ENCODE data around the gene TSPAN33. TPM values are rescaled to one million over a fixed set of nuclear protein-coding genes. Genes with fewer than 3 reads are reported as not detected.
"Not testable (repeated sequence)": the region's sequence is repeated elsewhere in the genome, so short reads cannot be mapped to it uniquely, and the experiment has no call there.

Gene TSPAN33
- polyA plus RNA-seq, 1 donor = 39.6 TPM

DNA sequence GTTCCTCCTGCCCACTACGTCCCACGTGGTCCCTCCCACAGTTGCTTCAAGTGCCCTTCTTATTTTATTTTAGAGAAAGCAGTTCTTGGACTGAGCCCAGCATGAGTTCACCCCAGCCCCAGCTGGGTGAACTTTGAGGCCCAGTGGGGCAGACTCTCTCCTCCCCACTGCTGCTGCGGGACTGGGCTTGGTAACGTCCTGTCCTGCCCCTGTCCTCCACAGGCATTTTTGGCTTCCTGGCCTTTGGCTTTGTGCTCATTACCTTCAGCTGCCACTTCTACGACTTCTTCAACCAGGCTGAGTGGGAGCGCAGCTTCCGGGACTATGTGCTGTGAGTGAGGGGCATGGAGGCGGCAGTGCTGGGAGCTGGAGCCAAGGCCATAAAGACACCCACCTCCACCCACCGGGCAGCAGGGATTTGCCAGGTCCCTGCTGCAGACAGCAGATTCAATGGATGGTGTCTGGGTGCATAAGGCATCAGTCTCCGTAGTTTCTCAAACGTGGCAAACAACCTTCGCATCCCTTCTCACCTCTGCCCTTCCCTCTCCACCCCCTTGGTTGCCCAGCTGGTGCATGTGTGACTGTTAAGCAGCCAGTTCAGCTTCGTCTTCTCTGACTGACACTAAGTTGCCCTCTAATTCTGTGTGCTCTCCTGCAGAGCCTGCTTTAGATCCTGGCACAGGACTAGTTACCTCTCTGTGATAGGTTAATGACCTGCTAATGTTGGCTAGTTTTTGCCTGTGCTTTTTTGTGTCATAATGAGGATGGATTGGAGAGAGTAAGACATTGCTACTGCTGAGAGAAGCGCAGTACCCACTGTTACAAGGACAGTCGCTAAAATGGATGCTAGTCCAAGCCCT lies 64.8 kb downstream of the TSPAN33 start:
- no peak for DNase-seq (ENCODE audit: low read depth)

DNA sequence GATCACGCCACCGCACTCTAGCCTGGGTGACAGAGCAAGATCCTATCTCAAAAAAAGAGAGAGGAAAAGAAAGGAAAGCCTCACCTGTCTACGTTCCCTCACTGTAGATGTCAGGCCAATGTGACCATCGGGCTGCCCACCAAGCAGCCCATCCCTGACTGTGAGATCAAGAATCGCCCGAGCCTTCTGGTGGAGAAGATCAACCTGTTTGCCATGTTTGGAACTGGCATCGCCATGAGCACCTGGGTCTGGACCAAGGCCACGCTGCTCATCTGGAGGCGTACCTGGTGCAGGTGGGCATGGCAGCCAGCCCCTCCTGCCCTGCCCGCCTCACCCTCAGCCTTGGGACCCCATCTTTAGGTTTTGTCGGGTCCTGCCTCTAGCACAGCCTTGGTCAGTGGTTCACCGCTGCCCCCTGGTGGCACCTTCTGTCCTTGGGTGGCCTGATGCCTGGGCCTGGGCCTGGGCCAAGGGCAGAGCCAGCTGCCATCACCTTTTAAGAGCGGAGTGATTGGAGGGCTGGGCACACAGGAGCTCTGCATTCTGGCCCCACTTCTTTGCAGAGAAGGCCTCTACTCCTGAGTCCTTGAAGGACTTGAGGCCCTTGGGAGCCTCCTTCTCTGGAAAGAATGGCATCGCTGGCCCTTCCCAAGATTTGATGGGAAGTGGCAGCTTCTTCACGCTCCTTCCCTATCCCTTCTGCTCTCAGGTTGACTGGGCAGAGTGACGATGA lies 65.9 kb downstream of the TSPAN33 start:
- DNase-seq (ENCODE audit: low read depth) = no peak

DNA sequence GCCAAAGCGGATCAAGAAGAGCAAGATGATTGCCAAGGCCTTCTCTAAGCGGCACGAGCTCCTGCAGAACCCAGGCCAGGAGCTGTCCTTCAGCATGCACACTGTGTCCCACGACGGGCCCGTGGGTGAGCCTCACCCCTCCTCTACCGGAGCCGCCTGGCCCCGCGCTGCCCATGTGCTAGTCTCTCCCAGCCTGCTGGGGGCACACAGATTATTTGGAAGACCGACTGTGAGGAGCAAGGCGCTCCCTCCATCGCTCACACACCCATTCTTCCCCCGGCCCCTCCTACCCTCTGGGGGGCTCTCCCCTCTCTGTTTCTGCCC lies 66.4 kb downstream of the TSPAN33 start:
- no peak for DNase-seq (ENCODE audit: low read depth)

DNA sequence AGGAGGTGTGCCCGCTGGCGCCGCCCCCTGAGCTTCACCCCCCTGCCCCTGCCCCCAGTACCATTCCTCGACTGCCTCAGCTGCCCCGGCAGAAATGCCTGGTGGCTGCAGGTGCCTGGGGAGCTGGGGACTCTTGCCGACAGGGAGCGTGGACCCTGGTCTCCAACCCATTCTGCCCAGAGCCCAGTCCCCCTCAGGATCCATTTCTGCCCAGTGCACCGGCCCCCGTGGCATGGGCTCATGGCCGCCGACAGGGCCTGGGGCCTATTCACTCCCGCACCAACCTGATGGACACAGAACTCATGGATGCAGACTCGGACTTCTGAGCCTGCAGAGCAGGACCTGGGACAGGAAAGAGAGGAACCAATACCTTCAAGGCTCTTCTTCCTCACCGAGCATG lies 67.6 kb downstream of the TSPAN33 start:
- no peak for DNase-seq (ENCODE audit: low read depth)

DNA sequence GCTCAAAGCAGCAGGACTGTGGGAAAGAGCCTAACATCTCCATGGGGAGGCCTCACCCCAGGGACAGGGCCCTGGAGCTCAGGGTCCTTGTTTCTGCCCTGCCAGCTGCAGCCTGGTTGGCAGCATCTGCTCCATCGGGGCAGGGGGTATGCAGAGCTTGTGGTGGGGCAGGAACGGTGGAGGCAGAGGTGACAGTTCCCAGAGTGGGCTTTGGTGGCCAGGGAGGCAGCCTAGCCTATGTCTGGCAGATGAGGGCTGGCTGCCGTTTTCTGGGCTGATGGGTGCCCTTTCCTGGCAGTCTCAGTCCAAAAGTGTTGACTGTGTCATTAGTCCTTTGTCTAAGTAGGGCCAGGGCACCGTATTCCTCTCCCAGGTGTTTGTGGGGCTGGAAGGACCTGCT lies 68.1 kb downstream of the TSPAN33 start:
- DNase-seq (ENCODE audit: low read depth) = no peak

DNA sequence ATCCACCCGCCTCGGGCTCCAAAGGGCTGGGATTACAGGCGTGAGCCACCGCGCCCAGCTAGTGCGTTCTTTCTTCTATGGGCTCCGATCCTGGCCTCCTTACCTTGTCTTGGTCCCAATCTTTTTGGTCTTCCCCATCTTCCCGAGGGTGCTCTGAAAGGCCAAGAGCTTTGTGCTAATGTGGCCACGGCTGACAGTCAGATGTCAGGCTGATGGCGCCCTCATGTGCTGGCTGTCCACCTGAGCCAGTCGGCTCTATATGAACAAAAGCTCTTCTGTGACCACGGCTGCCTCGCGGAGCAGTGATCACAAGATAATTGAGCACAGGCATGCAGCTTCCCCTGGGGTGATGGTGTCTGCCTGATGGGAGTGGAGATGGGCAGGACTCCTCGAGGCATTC lies 69.3 kb downstream of the TSPAN33 start:
- no peak for DNase-seq (ENCODE audit: low read depth)

DNA sequence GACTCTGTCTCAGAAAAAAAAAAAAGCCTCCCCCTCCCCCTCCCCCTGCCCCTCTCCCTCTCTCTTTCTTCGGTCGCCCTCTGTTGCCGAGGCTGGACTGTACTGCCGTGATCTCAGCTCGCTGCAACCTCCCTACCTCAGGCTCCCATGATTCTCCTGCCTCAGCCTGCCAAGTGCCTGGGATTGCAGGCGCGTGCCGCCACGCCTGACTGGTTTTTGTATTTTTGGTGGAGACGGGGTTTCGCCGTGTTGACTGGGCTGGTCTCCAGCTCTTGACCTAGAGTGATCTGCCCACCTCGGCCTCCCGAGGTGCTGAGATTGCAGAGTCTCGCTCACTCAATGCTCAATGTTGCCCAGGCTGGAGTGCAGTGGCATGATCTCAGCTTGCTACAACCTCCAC lies 71.2 kb downstream of the TSPAN33 start:
- not testable (repeated sequence) for DNase-seq (ENCODE audit: low read depth)

DNA sequence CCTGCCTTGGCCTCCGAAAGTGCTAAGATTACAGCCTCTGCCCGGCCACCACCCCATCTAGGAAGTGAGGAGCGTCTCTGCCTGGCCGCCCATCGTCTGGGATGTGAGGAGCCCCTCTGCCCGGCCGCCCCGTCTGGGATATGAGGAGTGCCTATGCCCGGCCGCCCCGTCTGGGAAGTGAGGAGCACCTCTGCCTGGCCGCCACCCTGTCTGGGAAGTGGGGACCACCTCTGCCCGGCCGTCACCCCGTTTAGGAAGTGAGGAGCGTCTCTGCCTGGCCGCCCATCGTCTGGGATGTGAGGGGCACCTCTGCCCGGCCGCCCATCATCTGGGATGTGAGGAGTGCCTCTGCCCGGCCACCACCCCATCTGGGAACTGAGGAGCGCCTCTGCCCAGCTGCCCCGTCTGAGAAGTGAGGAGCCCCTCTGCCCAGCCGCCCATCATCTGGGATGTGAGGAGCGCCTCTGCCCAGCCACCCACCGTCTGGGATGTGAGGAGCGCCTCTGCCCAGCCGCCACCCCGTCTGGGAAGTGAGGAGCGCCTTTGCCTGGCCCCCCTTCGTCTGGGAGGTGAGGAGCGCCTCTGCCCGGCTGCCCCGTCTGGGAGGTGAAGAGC lies 71.7 kb downstream of the TSPAN33 start:
- not testable (repeated sequence) for DNase-seq (ENCODE audit: low read depth)

DNA sequence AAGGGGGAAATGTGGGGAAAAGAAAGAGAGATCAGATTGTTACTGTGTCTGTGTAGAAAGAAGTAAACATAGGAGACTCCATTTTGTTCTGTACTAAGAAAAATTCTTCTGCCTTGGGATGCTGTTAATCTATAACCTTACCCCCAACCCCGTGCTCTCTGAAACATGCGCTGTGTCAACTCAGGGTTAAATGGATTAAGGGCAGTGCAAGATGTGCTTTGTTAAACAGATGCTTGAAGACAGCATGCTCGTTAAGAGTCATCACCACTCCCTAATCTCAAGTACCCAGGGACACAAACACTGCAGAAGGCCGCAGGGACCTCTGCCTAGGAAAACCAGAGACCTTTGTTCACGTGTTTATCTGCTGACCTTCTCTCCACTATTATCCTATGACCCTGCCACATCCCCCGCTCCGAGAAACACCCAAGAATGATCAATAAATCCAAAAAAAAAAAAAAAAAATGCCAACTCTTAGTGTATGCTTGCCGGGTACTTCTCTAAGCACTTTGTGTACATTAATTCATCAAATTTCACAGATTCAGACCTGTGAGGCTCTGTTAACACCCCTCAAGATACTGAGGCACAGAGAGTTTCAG lies 72.4 kb downstream of the TSPAN33 start:
- DNase-seq (ENCODE audit: low read depth) = not testable (repeated sequence)

DNA sequence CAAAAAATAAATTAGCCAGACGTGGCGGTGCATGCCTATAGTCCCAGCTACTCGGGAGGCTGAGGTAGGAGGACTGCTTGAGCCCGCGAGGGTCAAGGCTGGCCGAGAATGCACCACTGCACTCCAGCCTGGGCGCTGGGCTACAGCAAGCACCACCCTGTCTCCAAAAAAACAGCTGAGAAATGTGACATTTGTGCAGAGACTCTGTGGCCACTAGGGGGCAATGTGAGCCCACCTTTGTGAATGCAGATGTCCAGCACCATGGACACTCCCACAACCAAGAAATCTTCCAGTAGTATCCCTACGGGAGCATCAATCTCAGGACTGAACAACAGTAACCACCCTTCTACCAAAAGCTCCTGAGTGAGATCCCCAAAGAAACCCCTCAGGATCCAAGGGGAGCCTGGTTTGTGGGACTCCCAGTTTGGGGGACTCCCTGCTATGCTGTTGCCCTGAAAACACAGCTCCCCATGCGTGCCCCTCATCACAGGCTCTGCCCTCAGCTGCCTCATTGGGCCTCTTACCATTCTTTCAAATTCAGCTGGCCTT lies 74.1 kb downstream of the TSPAN33 start:
- DNase-seq (ENCODE audit: low read depth) = peak; percentile 78

DNA sequence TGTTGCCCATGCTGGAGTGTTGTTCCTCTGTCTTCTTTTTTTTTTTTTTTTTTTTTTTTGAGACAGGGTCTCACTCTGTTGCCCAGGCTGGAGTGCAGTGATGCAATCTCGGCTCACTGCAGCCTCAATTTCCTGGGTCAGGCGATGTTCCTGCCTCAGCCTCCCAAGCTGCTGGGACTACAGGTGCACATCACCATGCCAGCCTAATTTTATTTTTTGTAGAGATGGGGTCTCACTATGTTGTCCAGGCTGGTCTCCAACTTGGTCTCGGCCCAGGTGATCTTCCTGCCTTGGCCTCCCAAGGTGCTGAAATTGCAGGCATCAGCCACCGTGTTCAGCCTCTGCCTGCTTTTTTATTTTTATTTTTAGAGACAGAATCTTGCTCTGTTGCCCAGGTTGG lies 74.7 kb downstream of the TSPAN33 start:
- DNase-seq (ENCODE audit: low read depth) = not testable (repeated sequence)

Other genes with a start within 250 kb of the TSPAN33 start
- 1.9 TPM for gene KCP, start 234.0 kb upstream of the TSPAN33 start, polyA plus RNA-seq (ENCODE audit: insufficient read length)
- gene IRF5, start 206.8 kb upstream of the TSPAN33 start, polyA plus RNA-seq (ENCODE audit: insufficient read length) = 3.2 TPM
- 30.5 TPM for gene TNPO3, start 89.6 kb upstream of the TSPAN33 start, polyA plus RNA-seq (ENCODE audit: insufficient read length)
- 36.8 TPM for gene SMO, start 43.9 kb downstream of the TSPAN33 start, polyA plus RNA-seq (ENCODE audit: insufficient read length)
- gene AHCYL2, start 80.3 kb downstream of the TSPAN33 start, polyA plus RNA-seq (ENCODE audit: insufficient read length) = 18.9 TPM